Large intestine (tissue), 3 donors: ENCODE results near the gene EIPR1. TPM values are rescaled to one million over a fixed set of nuclear protein-coding genes. Genes with fewer than 3 reads are reported as not detected.

Source experiments
- DNase-seq, 2 donors: peaks; one replicate each; pipeline versions ENCODE4 v3.0.0 to v3.0.0-alpha.2; 2013
- H3K27ac ChIP-seq: one replicate; pipeline ENCODE4 v1.5.1; 2013; ENCODE audit warnings: low read length
- H3K27me3 ChIP-seq: 2 replicates; pipeline ENCODE4 v1.6.1; 2013; ENCODE audit warnings: low read length; ENCODE audit not compliant: control insufficient read depth, insufficient read depth
- H3K36me3 ChIP-seq: 2 replicates; pipeline ENCODE4 v1.6.1; 2013; ENCODE audit warnings: low read length; ENCODE audit not compliant: control insufficient read depth, insufficient read depth
- H3K4me1 ChIP-seq: one replicate; pipeline ENCODE4 v1.6.1; 2013; ENCODE audit warnings: low read length; ENCODE audit not compliant: control insufficient read depth, insufficient read depth
- H3K4me3 ChIP-seq: one replicate; pipeline ENCODE4 v1.5.1; 2013; ENCODE audit warnings: low read length
- H3K9me3 ChIP-seq: one replicate; pipeline ENCODE4 v1.6.1; 2013; ENCODE audit warnings: mild to moderate bottlenecking, low read depth, low read length, moderate library complexity; ENCODE audit not compliant: control insufficient read depth
- WGBS: methylation state at CpG from one replicate; pipeline ENCODE4 v1.1.5; 2013; ENCODE audit warnings: low lambda C conversion rate; ENCODE audit not compliant: insufficient coverage; 5-methylcytosine and 5-hydroxymethylcytosine counted together
- polyA plus RNA-seq: library from polyadenylated mRNA; unstranded; fragments of 120-200 nt; gene quantifications from one replicate; pipeline ENCODE4 v1.2.1, GENCODE V29; 2013

EIPR1 gene
- polyA plus RNA-seq, 1 donor = 22.5 TPM

- H3K27me3 ChIP-seq = no peaks in the 10 kb centered on the region
- DNase-seq = no peak
- no peak overlapping the region for H3K4me3 ChIP-seq
- no CpG with 5 or more reads among the region's 18 CpGs for WGBS
- H3K9me3 ChIP-seq = peaks cover 1% of the 10 kb centered on the region
- no peaks in the 10 kb centered on the region for H3K4me1 ChIP-seq
- H3K27ac ChIP-seq = no peak overlapping the region
- H3K36me3 ChIP-seq = no peaks in the 10 kb centered on the region
Observed at GRCh38 chr2:3142961-3143571, 234.6 kb downstream of the EIPR1 start.

GRCh38 chr2:3142210-3142609 lies 235.4 kb downstream of the EIPR1 start:
- no peaks in the 10 kb centered on the region for H3K4me1 ChIP-seq
- no peaks in the 10 kb centered on the region for H3K36me3 ChIP-seq
- H3K9me3 ChIP-seq = peaks cover 8% of the 10 kb centered on the region
- no peaks in the 10 kb centered on the region for H3K27me3 ChIP-seq
- DNase-seq = no peak
- H3K4me3 ChIP-seq = no peak overlapping the region
- WGBS = 80% methylated on average over 1 of the region's 8 CpGs
- H3K27ac ChIP-seq = no peak overlapping the region

DNA sequence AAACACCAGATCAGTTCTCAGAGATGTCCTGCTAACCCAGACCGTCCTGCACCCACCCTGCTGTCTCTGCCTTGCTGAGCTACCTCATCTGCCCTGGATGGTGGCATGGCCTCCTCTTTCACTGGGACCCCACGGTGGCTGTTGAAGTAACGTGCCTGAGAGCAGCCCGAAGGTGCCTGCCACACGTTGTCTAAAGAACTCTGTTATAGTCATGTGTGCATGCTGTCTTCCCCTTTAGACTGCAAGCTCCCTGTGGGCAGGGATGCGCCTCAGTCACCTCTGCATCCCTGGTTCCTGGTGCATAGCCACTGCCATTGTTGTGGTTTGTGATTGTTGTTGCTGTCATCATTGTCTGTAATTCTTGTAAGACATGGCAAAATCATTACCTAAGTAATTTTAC lies 235.9 kb downstream of the EIPR1 start:
- no peak overlapping the region for H3K27ac ChIP-seq
- WGBS = no CpG with 5 or more reads among the region's 6 CpGs
- no peaks in the 10 kb centered on the region for H3K36me3 ChIP-seq
- H3K27me3 ChIP-seq = no peaks in the 10 kb centered on the region
- H3K4me1 ChIP-seq = no peaks in the 10 kb centered on the region
- H3K9me3 ChIP-seq = peaks cover 8% of the 10 kb centered on the region
- no peak for DNase-seq
- no peak overlapping the region for H3K4me3 ChIP-seq

DNA sequence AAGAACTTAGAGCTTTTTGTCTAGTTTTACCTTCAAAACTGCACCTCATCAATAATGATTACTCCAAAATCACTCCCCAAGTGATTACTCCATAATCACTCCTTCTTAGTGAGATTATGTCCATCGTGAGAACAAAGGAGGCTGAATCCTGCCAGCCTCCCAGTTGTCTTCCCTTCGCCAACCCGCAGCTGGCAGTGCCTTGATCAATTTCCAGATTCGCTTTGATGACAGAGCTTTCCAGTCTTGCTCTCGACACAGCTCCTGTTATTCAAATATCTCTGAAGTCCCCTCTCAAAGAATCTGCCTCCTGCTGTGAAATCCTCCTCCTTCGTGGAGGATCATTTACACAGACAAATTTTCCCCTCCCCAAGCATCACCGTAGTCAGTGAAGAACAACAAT lies 237.7 kb downstream of the EIPR1 start:
- no CpG with 5 or more reads among the region's 7 CpGs for WGBS
- H3K4me1 ChIP-seq = no peaks in the 10 kb centered on the region
- no peaks in the 10 kb centered on the region for H3K27me3 ChIP-seq
- H3K27ac ChIP-seq = no peak overlapping the region
- DNase-seq = no peak
- no peaks in the 10 kb centered on the region for H3K36me3 ChIP-seq
- H3K9me3 ChIP-seq = peaks cover 8% of the 10 kb centered on the region
- no peak overlapping the region for H3K4me3 ChIP-seq

Other genes with a start within 250 kb of the EIPR1 start
- gene TRAPPC12, start 1.9 kb upstream of the EIPR1 start, polyA plus RNA-seq = 74.8 TPM
- gene ADI1, start 141.7 kb upstream of the EIPR1 start, polyA plus RNA-seq = 57.2 TPM
- 15.2 TPM for gene RNASEH1, start 180.5 kb upstream of the EIPR1 start, polyA plus RNA-seq
- 2,060 TPM for gene RPS7, start 197.4 kb upstream of the EIPR1 start, polyA plus RNA-seq
- gene COLEC11, start 217.3 kb upstream of the EIPR1 start, polyA plus RNA-seq = 1.5 TPM